ENCODE data around the gene PHACTR4. TPM values are rescaled to one million over a fixed set of nuclear protein-coding genes. Genes with fewer than 3 reads are reported as not detected.

Gene PHACTR4
- total and polyA plus RNA-seq, 2 of the 8 experiments (the other 6 are each of a cell fraction or from before 2014, with no cell fraction given) = 23.7 to 57.8 TPM

- Histone ChIP-seq H3K23ac (ENCODE audit: insufficient read length) (no peak overlapping the region), H2BK20ac (ENCODE audit: low read length) (no peak overlapping the region), H3K79me2 (ENCODE audit: control insufficient read depth in 1 of 2, insufficient read depth in 2 of 2, low read length in 2 of 2) (no peaks in the 10 kb centered on the region), H4K91ac (replicated peaks; ENCODE audit: insufficient read length, low read length) (no peak overlapping the region), H3K4me2 (ENCODE audit: insufficient read depth in 1 of 2, low read depth in 2 of 2, low read length in 2 of 2) (no peak overlapping the region), H4K5ac (ENCODE audit: insufficient read length, low read depth, low read length) (no peak overlapping the region), H3K56ac (replicated peaks; ENCODE audit: insufficient read length, low read depth, low read length) (no peak overlapping the region), H3K27me3 (replicated peaks in 1 of 4; ENCODE audit: control insufficient read depth in 3 of 4, extremely low read depth in 1 of 4, insufficient read depth in 3 of 4, low read length in 3 of 4) (no peaks in the 10 kb centered on the region), H2BK5ac (ENCODE audit: low read depth, low read length) (no peak overlapping the region), H3K23me2 (ENCODE audit: low read depth, low read length) (no peaks in the 10 kb centered on the region), H3K27ac (ENCODE audit: low read depth, low read length) (no peak overlapping the region), H2AK5ac (ENCODE audit: low read depth, low read length) (no peak overlapping the region), H3K9me3 (ENCODE audit: insufficient read depth in 2 of 2, low read depth in 1 of 2, low read length in 1 of 2) (no peaks in the 10 kb centered on the region), H2BK12ac (ENCODE audit: low read depth, low read length) (no peak overlapping the region), H2BK120ac (replicated peaks; ENCODE audit: low read depth, low read length) (no peak overlapping the region), H3K18ac (ENCODE audit: extremely low read depth, low read length) (no peak overlapping the region), H2BK15ac (ENCODE audit: low read length) (no peak overlapping the region), H3K4ac (replicated peaks; ENCODE audit: insufficient read length, low read depth, low read length) (no peak overlapping the region), H4K8ac (ENCODE audit: extremely low read depth, insufficient read depth, low read length) (no peak overlapping the region), H2AFZ (ENCODE audit: low read length) (no peak overlapping the region), H3K4me1 (replicated peaks in 1 of 4; ENCODE audit: control insufficient read depth in 3 of 4, insufficient read depth in 4 of 4, low read length in 3 of 4) (no peaks in the 10 kb centered on the region), H3K9ac (replicated peaks in 1 of 4; ENCODE audit: extremely low read depth in 1 of 4, low read depth in 3 of 4, low read length in 3 of 4) (no peak overlapping the region), H3K14ac (ENCODE audit: insufficient read length) (no peak overlapping the region), H3K4me3 (ENCODE audit: extremely low read depth in 1 of 4, insufficient read depth in 2 of 4, low read depth in 3 of 4, low read length in 4 of 4) (no peak overlapping the region), H4K20me1 (replicated peaks in 1 of 2; ENCODE audit: control insufficient read depth in 1 of 2, insufficient read depth in 2 of 2, low read length in 2 of 2) (peaks cover 1 to 3% of the 10 kb centered on the region in 2 experiments), H3K36me3 (ENCODE audit: control insufficient read depth in 2 of 4, insufficient read depth in 4 of 4, low read length in 3 of 4) (peaks cover 3 to 17% (median 8%) of the 10 kb centered on the region in 4 experiments; a peak in 6 of 8 replicates), H3K79me1 (ENCODE audit: low read depth, low read length) (no peaks in the 10 kb centered on the region)
- no peak for FAIRE-seq
- ChIA-PET CTCF (ENCODE audit: partially characterized antibody) (interaction anchor here (0.9 to 1.3 kb wide), 2 partner anchors 21 to 22 kb away, joined by 3 read pairs; no protein-coding TSS in a partner anchor), POLR2A (ENCODE audit: partially characterized antibody) (interaction anchor here (0.6 to 1.4 kb wide), 3 partner anchors 15 to 172 kb away, joined by 3 to 4 read pairs (median 3); no protein-coding TSS in a partner anchor)
- WGBS, 2 experiments (ENCODE audit: extremely low coverage in 1 of 2, insufficient coverage in 1 of 2, insufficient read length in 1 of 2, insufficient replicate concordance in 2 of 2, low coverage in 1 of 2, low lambda C conversion rate in 2 of 2, missing lambda C conversion rate in 1 of 2) = 93% methylated on average over 3 of the region's 3 CpGs; no CpG with 5 or more reads in 1 of the 2 experiments
- DNase-seq (ENCODE audit: low read depth in 1 of 2, low spot score in 2 of 2) = no peak
- TF ChIP-seq PHF8 (conservative IDR thresholded peaks at IDR 0.05; ENCODE audit: low read depth, low read length) = no peak
- TF ChIP-seq EGR1 (IDR thresholded peaks at IDR 0.05; ENCODE audit: borderline replicate concordance, low read depth, low read length) = no peak
- TF ChIP-seq ZNF274 (IDR thresholded peaks at IDR 0.05; ENCODE audit: borderline replicate concordance, extremely low read depth, low read length) = no peak
Observed at GRCh38 chr1:28338897-28339296, 30.6 kb upstream of the PHACTR4 start.

All from H1 (cell line).